SK-N-MC (cell line): Measurements from ENCODE around the gene FADS1.

Experiments used
- DNase-seq: peaks from one replicate; pipeline ENCODE4 v3.0.0-alpha.2; 2011; ENCODE audit warnings: low read depth, low spot score
- H3K27ac ChIP-seq: fragments of 200-600 bp; sonication (generic); 2 replicates; pipeline ENCODE4 v1.5.1; 2016; ENCODE audit warnings: mixed run types
- H3K36me3 ChIP-seq: fragments of 200-600 bp; sonication (generic); 2 replicates; pipeline ENCODE4 v1.6.1; 2017; ENCODE audit warnings: antibody characterized with exemption, low read length, mixed read lengths; ENCODE audit not compliant: insufficient read depth
- H3K4me3 ChIP-seq: fragments of 200-600 bp; sonication (generic); 2 replicates; pipeline ENCODE4 v1.5.1; 2016
- H3K9ac ChIP-seq: fragments of 200-600 bp; sonication (generic); 2 replicates; pipeline ENCODE4 v1.8.0; 2017; ENCODE audit warnings: mixed run types, mixed read lengths; ENCODE audit not compliant: insufficient read length
- H3K9me3 ChIP-seq: fragments of 200-600 bp; sonication (generic); 2 replicates; pipeline ENCODE4 v1.6.1; 2017; ENCODE audit warnings: low read depth, mild to moderate bottlenecking, antibody characterized with exemption, low read length, moderate library complexity, mixed read lengths
- EZH2 ChIP-seq: fragments of 200-600 bp; sonication (generic); IDR thresholded peaks from one replicate; pipeline ENCODE4 v1.6.1; 2017; ENCODE audit warnings: antibody characterized with exemption
- FOXP2 ChIP-seq: optimal IDR thresholded peaks from 2 replicates; pipeline ENCODE3; 2011; ENCODE audit warnings: mild to moderate bottlenecking, moderate library complexity; ENCODE audit not compliant: insufficient read depth; ENCODE audit errors: extremely low read length, control extremely low read depth
- POLR2AphosphoS5 ChIP-seq: IDR thresholded peaks from 2 replicates; pipeline ENCODE4 v1.6.1; 2012; ENCODE audit warnings: mild to moderate bottlenecking, low read depth, low read length, borderline replicate concordance

Gene FADS1

GRCh38 chr11:61774411-61774810, 42.4 kb downstream of the FADS1 start:
- Histone ChIP-seq H3K36me3 (no peaks in the 10 kb centered on the region), H3K4me3 (no peak overlapping the region), H3K27ac (no peak overlapping the region), H3K9me3 (no peaks in the 10 kb centered on the region), H3K9ac (no peak overlapping the region)
- TF ChIP-seq POLR2AphosphoS5 (no peak), FOXP2 (no peak), EZH2 (no peak)
- no peak for DNase-seq

GRCh38 chr11:61773809-61774208, 43.0 kb downstream of the FADS1 start:
- H3K9ac ChIP-seq: no peak overlapping the region
- no peaks in the 10 kb centered on the region for H3K36me3 ChIP-seq
- TF ChIP-seq POLR2AphosphoS5 (no peak), EZH2 (no peak), FOXP2 (no peak)
- no peak overlapping the region for H3K4me3 ChIP-seq
- H3K27ac ChIP-seq: no peak overlapping the region
- DNase-seq: no peak
- H3K9me3 ChIP-seq: no peaks in the 10 kb centered on the region

GRCh38 chr11:61773356-61773755, 43.4 kb downstream of the FADS1 start:
- DNase-seq: no peak
- Histone ChIP-seq H3K36me3 (no peaks in the 10 kb centered on the region), H3K4me3 (no peak overlapping the region), H3K9me3 (no peaks in the 10 kb centered on the region), H3K9ac (no peak overlapping the region), H3K27ac (no peak overlapping the region)
- no peak for TF ChIP-seq EZH2
- TF ChIP-seq FOXP2: no peak
- no peak for TF ChIP-seq POLR2AphosphoS5

GRCh38 chr11:61771985-61772455, 44.8 kb downstream of the FADS1 start:
- DNase-seq: no peak
- no peaks in the 10 kb centered on the region for H3K9me3 ChIP-seq
- no peak for TF ChIP-seq POLR2AphosphoS5
- no peak for TF ChIP-seq FOXP2
- no peak for TF ChIP-seq EZH2
- no peaks in the 10 kb centered on the region for H3K36me3 ChIP-seq
- no peak overlapping the region for H3K4me3 ChIP-seq
- no peak overlapping the region for H3K27ac ChIP-seq
- no peak overlapping the region for H3K9ac ChIP-seq

GRCh38 chr11:61771195-61771894, 45.5 kb downstream of the FADS1 start:
- H3K9ac ChIP-seq: no peak overlapping the region
- H3K36me3 ChIP-seq: no peaks in the 10 kb centered on the region
- H3K9me3 ChIP-seq: no peaks in the 10 kb centered on the region
- H3K4me3 ChIP-seq: no peak overlapping the region
- no peak overlapping the region for H3K27ac ChIP-seq
- no peak for DNase-seq
- TF ChIP-seq FOXP2 (no peak), EZH2 (no peak), POLR2AphosphoS5 (no peak)

- Histone ChIP-seq H3K27ac (no peak overlapping the region), H3K36me3 (no peaks in the 10 kb centered on the region), H3K4me3 (no peak overlapping the region), H3K9me3 (no peaks in the 10 kb centered on the region), H3K9ac (no peak overlapping the region)
- no peak for TF ChIP-seq FOXP2
- DNase-seq: no peak
These were observed 46.7 kb downstream of the FADS1 start for GRCh38 chr11:61769946-61770683.

- H3K9ac ChIP-seq: no peak overlapping the region
- no peaks in the 10 kb centered on the region for H3K36me3 ChIP-seq
- H3K9me3 ChIP-seq: no peaks in the 10 kb centered on the region
- DNase-seq: no peak
- H3K4me3 ChIP-seq: no peak overlapping the region
- H3K27ac ChIP-seq: no peak overlapping the region
- TF ChIP-seq EZH2: no peak
- TF ChIP-seq FOXP2: no peak
- TF ChIP-seq POLR2AphosphoS5: no peak
These were observed 47.5 kb downstream of the FADS1 start for GRCh38 chr11:61769169-61769920.

GRCh38 chr11:61768376-61769076, 48.3 kb downstream of the FADS1 start:
- TF ChIP-seq POLR2AphosphoS5 (no peak), FOXP2 (no peak), EZH2 (no peak)
- no peaks in the 10 kb centered on the region for H3K36me3 ChIP-seq
- H3K9ac ChIP-seq: no peak overlapping the region
- no peak overlapping the region for H3K4me3 ChIP-seq
- no peak overlapping the region for H3K27ac ChIP-seq
- no peaks in the 10 kb centered on the region for H3K9me3 ChIP-seq
- DNase-seq: no peak
